B cell (primary cell): ENCODE results near the gene MTHFD1. TPM values are rescaled to one million over a fixed set of nuclear protein-coding genes. Genes with fewer than 3 reads are reported as not detected.

Experiments used
- ATAC-seq: fragments of 200-7000 bp; cut with Tn5 transposase; one replicate; pipeline ENCODE4 v1.10.0; 2021; ENCODE audit warnings: low read depth, mild to moderate bottlenecking, moderate number of reproducible peaks, moderate library complexity
- CTCF ChIA-PET: fragments of 350-600 bp; sonication (Branson Sonifier 250); formaldehyde crosslinking; loops from one replicate; lab custom pipeline; 2021; ENCODE audit warnings: antibody characterized with exemption, inconsistent platforms; lab: Charles Lee
- POLR2A ChIA-PET: fragments of 350-600 bp; sonication (Branson Sonifier 250); formaldehyde crosslinking; loops from one replicate; lab custom pipeline; 2021; ENCODE audit warnings: antibody characterized with exemption; lab: Charles Lee
- DNase-seq: peaks from one replicate; pipeline ENCODE4 v3.0.0; 2013
- H2AFZ ChIP-seq: 2 replicates; pipeline ENCODE4 v1.6.1; 2012; ENCODE audit warnings: mild to moderate bottlenecking, low read depth, low read length; ENCODE audit not compliant: insufficient read depth, poor library complexity, severe bottlenecking
- H3K27ac ChIP-seq, 2 donors: 1 replicate in 1 of 2; 2 replicates in 1 of 2; pipeline ENCODE4 v1.5.1; 2012 to 2013; ENCODE audit warnings: low read length in 2 of 2, mild to moderate bottlenecking in 2 of 2, moderate library complexity in 1 of 2
- H3K27me3 ChIP-seq, 4 experiments: fragments of 200-600 bp in 1 of 4; sonication (generic) in 1 of 4; replicated peaks in 1 of 4; 1 replicate in 2 of 4; 2 replicates in 2 of 4; pipeline versions ENCODE4 v1.6.1 to v1.7.0; 2013 to 2016; ENCODE audit warnings: low read length in 3 of 4, mild to moderate bottlenecking in 2 of 4, mixed read lengths in 1 of 4, moderate library complexity in 1 of 4; ENCODE audit not compliant: insufficient read depth in 4 of 4, control insufficient read depth in 3 of 4; ENCODE audit errors: control extremely low read depth in 1 of 4
- H3K36me3 ChIP-seq, 2 experiments: replicated peaks in 1 of 2; 1 replicate in 1 of 2; 2 replicates in 1 of 2; pipeline versions ENCODE4 v1.6.1 to v1.7.1; 2013; ENCODE audit warnings: low read length in 1 of 2; ENCODE audit not compliant: insufficient read depth in 2 of 2, control insufficient read depth in 1 of 2; ENCODE audit errors: control extremely low read depth in 1 of 2, extremely low read depth in 1 of 2
- H3K4me1 ChIP-seq, 2 donors: fragments of 200-600 bp in 1 of 2; sonication (generic) in 1 of 2; 1 replicate in 1 of 2; 2 replicates in 1 of 2; pipeline versions ENCODE4 v1.5.1 to v1.6.1; 2013 to 2017; ENCODE audit warnings: low read length in 2 of 2; ENCODE audit not compliant: control insufficient read depth in 2 of 2, insufficient read depth in 2 of 2
- H3K4me2 ChIP-seq: replicated peaks from 2 replicates; pipeline ENCODE3; 2012; ENCODE audit warnings: mild to moderate bottlenecking, low read depth, low read length; ENCODE audit not compliant: poor library complexity, severe bottlenecking
- H3K4me3 ChIP-seq, 5 experiments: fragments of 200-600 bp in 1 of 5; sonication (generic) in 1 of 5; 1 replicate in 3 of 5; 2 replicates in 2 of 5; pipeline versions ENCODE4 v1.5.1 to v1.7.0; 2011 to 2016; ENCODE audit warnings: low read length in 4 of 5, mild to moderate bottlenecking in 4 of 5, low read depth in 2 of 5, control low read depth in 1 of 5, moderate library complexity in 1 of 5; ENCODE audit not compliant: insufficient read depth in 1 of 5; ENCODE audit errors: control extremely low read depth in 1 of 5, extremely low read depth in 1 of 5
- H3K79me2 ChIP-seq: fragments of 200-600 bp; sonication (generic); one replicate; pipeline ENCODE4 v1.6.0; 2016; ENCODE audit warnings: low read length; ENCODE audit not compliant: control insufficient read depth, insufficient read depth
- H3K9ac ChIP-seq: fragments of 200-600 bp; sonication (generic); 2 replicates; pipeline ENCODE4 v1.6.1; 2017; ENCODE audit warnings: mild to moderate bottlenecking, low read length, moderate library complexity
- H3K9me3 ChIP-seq, 3 donors: one replicate each; pipeline versions ENCODE4 v1.6.1 to v1.7.1; 2013; ENCODE audit warnings: low read length in 2 of 3; ENCODE audit not compliant: control insufficient read depth in 2 of 3, insufficient read depth in 1 of 3; ENCODE audit errors: control extremely low read depth in 1 of 3
- H4K20me1 ChIP-seq: 2 replicates; pipeline ENCODE4 v1.6.0; 2012; ENCODE audit warnings: mild to moderate bottlenecking, low read length; ENCODE audit not compliant: insufficient read depth, control insufficient read depth, poor library complexity, severe bottlenecking
- H3K27ac Mint-ChIP-seq: one replicate; pipeline ENCODE4 v1.8.0; 2021; ENCODE audit warnings: mixed read lengths
- H3K27me3 Mint-ChIP-seq: one replicate; pipeline ENCODE4 v1.8.0; 2021; ENCODE audit warnings: mixed read lengths
- H3K4me1 Mint-ChIP-seq: one replicate; pipeline ENCODE4 v1.8.0; 2021; ENCODE audit warnings: mixed read lengths
- H3K4me3 Mint-ChIP-seq: one replicate; pipeline ENCODE4 v1.8.0; 2021; ENCODE audit warnings: mixed read lengths
- H3K9me3 Mint-ChIP-seq: one replicate; pipeline ENCODE4 v1.8.0; 2022; ENCODE audit warnings: mixed read lengths; ENCODE audit not compliant: insufficient read depth
- EZH2 ChIP-seq: IDR thresholded peaks from 2 replicates; pipeline ENCODE4 v1.6.1; 2012; ENCODE audit warnings: borderline replicate concordance, low read depth, mild to moderate bottlenecking, moderate library complexity, low read length; ENCODE audit not compliant: insufficient read depth, poor library complexity, severe bottlenecking
- WGBS: methylation state at CpG from one replicate; pipeline ENCODE4 v1.1.5; 2013; ENCODE audit warnings: missing lambda C conversion rate; ENCODE audit not compliant: insufficient coverage; 5-methylcytosine and 5-hydroxymethylcytosine counted together
- intact Hi-C: fragments of 100-400 bp; cut with micrococcal nuclease; formaldehyde crosslinking; loops from one replicate; pipeline ENCODE4 v1.10.0; 2022
- polyA plus RNA-seq: library from polyadenylated mRNA; depleted of rRNA; stranded (reverse); fragments of >200 nt; gene quantifications from 2 replicates; pipeline ENCODE4 v1.2.3, GENCODE V29; 2012
- total RNA-seq, 2 donors: library from RNA; stranded (reverse); fragments of 120-200 nt in 1 of 2; gene quantifications; 1 replicate in 1 of 2; 2 replicates in 1 of 2; pipeline versions ENCODE4 v1.2.3 to v1.2.4, GENCODE V29; 2013 to 2022
- TF ChIP-seq, protein P1 (sequence below): fragments of 200-600 bp; IDR thresholded peaks from one replicate; pipeline ENCODE4 v1.8.0; 2022; ENCODE audit warnings: antibody characterized with exemption, mild to moderate bottlenecking

MTHFD1 gene
- total and polyA plus RNA-seq, 2 donors (not counting 1 experiment from before 2014, with no cell fraction given) = 32.3 to 51.3 TPM

DNA sequence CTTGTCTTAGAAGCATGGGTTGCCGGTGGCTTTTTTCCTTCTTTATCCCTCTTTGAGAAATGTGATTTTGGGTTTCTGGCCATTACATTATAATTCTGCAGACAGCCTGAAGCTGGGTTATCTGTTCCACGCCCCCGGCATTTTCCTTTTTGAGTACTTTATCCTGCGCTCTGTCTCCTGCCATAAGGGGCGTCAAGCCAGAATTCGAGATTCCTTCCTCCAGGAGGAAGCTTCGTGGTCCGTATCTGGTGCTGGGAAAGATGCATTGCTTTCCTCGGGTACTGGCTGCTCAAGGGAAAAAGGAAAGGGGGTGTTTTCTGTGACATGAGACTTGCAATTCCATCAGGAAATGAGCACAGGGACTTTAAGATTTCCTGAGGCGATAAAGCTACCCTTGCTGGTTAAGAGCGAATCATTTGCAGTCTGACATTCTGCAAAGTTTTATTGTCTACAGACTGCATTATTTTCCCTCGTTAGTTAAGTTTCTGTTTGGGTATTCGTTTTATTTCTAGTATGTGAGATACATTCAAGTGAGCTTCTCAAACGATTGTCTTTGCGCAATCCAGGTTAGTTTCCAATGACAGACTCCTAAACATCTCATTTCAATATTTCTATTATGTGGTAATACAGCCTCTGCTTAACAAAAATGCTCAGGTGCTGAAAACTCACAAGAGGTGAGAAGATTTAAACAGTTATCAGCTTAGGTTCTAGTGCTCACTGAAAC is 77.8 kb downstream of the MTHFD1 start:
- peak overlapping the region; percentile 91 for H3K4me2 ChIP-seq
- H3K4me3 ChIP-seq = peak overlapping the region; percentile 28 to 80 (median 62)
- intact Hi-C loops = loop anchor here (2.0 to 5.0 kb wide), 2 partner anchors 21 to 129 kb away; no protein-coding TSS in a partner anchor
- H3K9me3 Mint-ChIP-seq = no peaks in the 10 kb centered on the region
- H3K9ac ChIP-seq = peak overlapping the region; percentile 79
- H3K4me3 Mint-ChIP-seq = peak overlapping the region; percentile 88
- POLR2A ChIA-PET = interaction anchor here (1.3 to 1.7 kb wide), 2 partner anchors 37 to 38 kb away, joined by 3 to 6 read pairs; partner anchors contain the start of gene ZBTB1
- H3K79me2 ChIP-seq = no peaks in the 10 kb centered on the region
- peak overlapping the region; percentile 84 for H2AFZ ChIP-seq
- H3K9me3 ChIP-seq = no peaks in the 10 kb centered on the region
- ATAC-seq (peak; percentile 3), DNase-seq (no peak)
- H3K27me3 ChIP-seq = no peaks in the 10 kb centered on the region
- whole genome bisulfite sequencing = 13% methylated on average over 10 of the region's 15 CpGs
- no peaks in the 10 kb centered on the region for H3K27me3 Mint-ChIP-seq
- TF ChIP-seq, protein P1, sequence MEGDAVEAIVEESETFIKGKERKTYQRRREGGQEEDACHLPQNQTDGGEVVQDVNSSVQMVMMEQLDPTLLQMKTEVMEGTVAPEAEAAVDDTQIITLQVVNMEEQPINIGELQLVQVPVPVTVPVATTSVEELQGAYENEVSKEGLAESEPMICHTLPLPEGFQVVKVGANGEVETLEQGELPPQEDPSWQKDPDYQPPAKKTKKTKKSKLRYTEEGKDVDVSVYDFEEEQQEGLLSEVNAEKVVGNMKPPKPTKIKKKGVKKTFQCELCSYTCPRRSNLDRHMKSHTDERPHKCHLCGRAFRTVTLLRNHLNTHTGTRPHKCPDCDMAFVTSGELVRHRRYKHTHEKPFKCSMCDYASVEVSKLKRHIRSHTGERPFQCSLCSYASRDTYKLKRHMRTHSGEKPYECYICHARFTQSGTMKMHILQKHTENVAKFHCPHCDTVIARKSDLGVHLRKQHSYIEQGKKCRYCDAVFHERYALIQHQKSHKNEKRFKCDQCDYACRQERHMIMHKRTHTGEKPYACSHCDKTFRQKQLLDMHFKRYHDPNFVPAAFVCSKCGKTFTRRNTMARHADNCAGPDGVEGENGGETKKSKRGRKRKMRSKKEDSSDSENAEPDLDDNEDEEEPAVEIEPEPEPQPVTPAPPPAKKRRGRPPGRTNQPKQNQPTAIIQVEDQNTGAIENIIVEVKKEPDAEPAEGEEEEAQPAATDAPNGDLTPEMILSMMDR = no peak
- TF ChIP-seq EZH2 = no peak
- CTCF ChIA-PET = interaction anchor here (0.6 to 2.6 kb wide), 12 partner anchors 9 to 162 kb away, joined by 3 to 29 read pairs (median 4); no protein-coding TSS in a partner anchor
- H3K36me3 ChIP-seq = peaks cover 0 to 4% of the 10 kb centered on the region in 2 experiments
- H4K20me1 ChIP-seq = no peaks in the 10 kb centered on the region
- H3K27ac ChIP-seq = peak overlapping the region; percentile 36 to 61
- H3K27ac Mint-ChIP-seq = peak overlapping the region; percentile 82
- peaks cover 36 to 38% of the 10 kb centered on the region in 2 donors for H3K4me1 ChIP-seq
- peaks cover 57% of the 10 kb centered on the region for H3K4me1 Mint-ChIP-seq

GRCh38 chr14:64467101-64467500 is 78.9 kb downstream of the MTHFD1 start:
- no peak overlapping the region for H3K9ac ChIP-seq
- H3K27me3 Mint-ChIP-seq = no peaks in the 10 kb centered on the region
- no peaks in the 10 kb centered on the region for H3K9me3 ChIP-seq
- peaks cover 0 to 4% of the 10 kb centered on the region in 2 experiments for H3K36me3 ChIP-seq
- no peak overlapping the region for H3K27ac Mint-ChIP-seq
- POLR2A ChIA-PET = interaction anchor here (1.7 kb wide), 1 partner anchor 36 kb away, joined by 3 read pairs; no protein-coding TSS in a partner anchor
- peak overlapping the region; percentile 2 for H3K4me3 Mint-ChIP-seq
- intact Hi-C loops = loop anchor here (5.0 kb wide), 1 partner anchor 130 kb away; no protein-coding TSS in a partner anchor
- H3K4me1 ChIP-seq = peaks cover 36 to 37% of the 10 kb centered on the region in 2 donors
- 100% methylated on average over 1 of the region's 3 CpGs for whole genome bisulfite sequencing
- DNase-seq (no peak), ATAC-seq (no peak)
- no peaks in the 10 kb centered on the region for H4K20me1 ChIP-seq
- H3K4me1 Mint-ChIP-seq = peaks cover 59% of the 10 kb centered on the region
- TF ChIP-seq, protein P1 = no peak
- TF ChIP-seq EZH2 = no peak
- no peaks in the 10 kb centered on the region for H3K79me2 ChIP-seq
- no peaks in the 10 kb centered on the region for H3K27me3 ChIP-seq
- H2AFZ ChIP-seq = no peak overlapping the region
- CTCF ChIA-PET = interaction anchor here (0.8 to 2.6 kb wide), 7 partner anchors 11 to 121 kb away, joined by 3 to 29 read pairs (median 5); no protein-coding TSS in a partner anchor
- no peak overlapping the region for H3K4me2 ChIP-seq
- H3K9me3 Mint-ChIP-seq = no peaks in the 10 kb centered on the region
- H3K4me3 ChIP-seq = no peak overlapping the region
- no peak overlapping the region for H3K27ac ChIP-seq
